OCI-LY1 (cell line): ENCODE data around the gene CHD5.

Source experiments
- H2AFZ ChIP-seq: fragments of 200-600 bp; sonication (generic), shearing (Covaris generic); 2 replicates; pipeline ENCODE4 v1.6.0; 2014; ENCODE audit warnings: antibody characterized with exemption, mild to moderate bottlenecking, low read length
- H3F3A ChIP-seq: fragments of 200-600 bp; sonication (generic), shearing (Covaris generic); 2 replicates; pipeline ENCODE4 v1.6.0; 2014; ENCODE audit warnings: mild to moderate bottlenecking, antibody characterized with exemption, low read length, moderate library complexity; ENCODE audit not compliant: insufficient read depth
- H3K27ac ChIP-seq: fragments of 200-600 bp; sonication (generic); 2 replicates; pipeline ENCODE4 v1.5.1; 2014; ENCODE audit warnings: low read length, mixed run types, mild to moderate bottlenecking, low read depth; ENCODE audit not compliant: poor library complexity, severe bottlenecking
- H3K27me3 ChIP-seq: fragments of 200-600 bp; sonication (generic); 2 replicates; pipeline ENCODE4 v1.6.0; 2014; ENCODE audit warnings: antibody characterized with exemption, mild to moderate bottlenecking, low read length, moderate library complexity; ENCODE audit not compliant: insufficient read depth
- H3K36me3 ChIP-seq: fragments of 200-600 bp; sonication (generic); 2 replicates; pipeline ENCODE4 v1.6.1; 2014; ENCODE audit warnings: mild to moderate bottlenecking, antibody characterized with exemption, low read length, moderate library complexity, mixed read lengths; ENCODE audit not compliant: insufficient read depth
- H3K4me1 ChIP-seq: fragments of 200-600 bp; sonication (generic); 2 replicates; pipeline ENCODE4 v1.5.1; 2014; ENCODE audit warnings: mild to moderate bottlenecking, low read length, moderate library complexity; ENCODE audit not compliant: insufficient read depth, severe bottlenecking
- H3K4me2 ChIP-seq: fragments of 200-600 bp; sonication (generic), shearing (Covaris generic); 2 replicates; pipeline ENCODE4 v1.6.1; 2014; ENCODE audit warnings: low read length
- H3K4me3 ChIP-seq: fragments of 200-600 bp; sonication (generic); 2 replicates; pipeline ENCODE4 v1.5.1; 2014; ENCODE audit warnings: low read length, low read depth, mild to moderate bottlenecking, mixed read lengths; ENCODE audit not compliant: poor library complexity, severe bottlenecking
- H3K79me2 ChIP-seq: fragments of 200-600 bp; shearing (Covaris generic); 2 replicates; pipeline ENCODE4 v1.6.1; 2016; ENCODE audit warnings: mixed run types, low read length, mixed read lengths; ENCODE audit not compliant: insufficient read depth
- H3K9ac ChIP-seq: fragments of 200-600 bp; sonication (generic), shearing (Covaris generic); 2 replicates; pipeline ENCODE4 v1.6.1; 2014; ENCODE audit warnings: mild to moderate bottlenecking, low read length, mixed read lengths
- H3K9me2 ChIP-seq: fragments of 200-600 bp; sonication (generic), shearing (Covaris generic); 2 replicates; pipeline ENCODE4 v1.6.1; 2014; ENCODE audit warnings: low read depth, mild to moderate bottlenecking, low read length, mixed read lengths
- H3K9me3 ChIP-seq: fragments of 200-600 bp; shearing (Covaris generic); 2 replicates; pipeline ENCODE4 v1.6.1; 2014; ENCODE audit warnings: low read length, mixed read lengths
- H4K20me1 ChIP-seq: fragments of 200-600 bp; sonication (generic), shearing (Covaris generic); 2 replicates; pipeline ENCODE4 v1.6.0; 2016; ENCODE audit warnings: mild to moderate bottlenecking, low read length; ENCODE audit not compliant: insufficient read depth
- EZH2 ChIP-seq: fragments of 200-600 bp; sonication (generic), shearing (Covaris generic); IDR thresholded peaks from 2 replicates; pipeline ENCODE4 v1.8.0; 2017; ENCODE audit warnings: borderline replicate concordance, mixed run types, mild to moderate bottlenecking, antibody characterized with exemption, low read length, moderate library complexity, mixed read lengths
- TF ChIP-seq, protein P1 (sequence below): fragments of 200-600 bp; sonication (generic), shearing (Covaris generic); IDR thresholded peaks from 2 replicates; pipeline ENCODE4 v1.5.1; 2017; ENCODE audit warnings: mild to moderate bottlenecking, antibody characterized with exemption, low read length, moderate library complexity, mixed read lengths

Gene CHD5

DNA sequence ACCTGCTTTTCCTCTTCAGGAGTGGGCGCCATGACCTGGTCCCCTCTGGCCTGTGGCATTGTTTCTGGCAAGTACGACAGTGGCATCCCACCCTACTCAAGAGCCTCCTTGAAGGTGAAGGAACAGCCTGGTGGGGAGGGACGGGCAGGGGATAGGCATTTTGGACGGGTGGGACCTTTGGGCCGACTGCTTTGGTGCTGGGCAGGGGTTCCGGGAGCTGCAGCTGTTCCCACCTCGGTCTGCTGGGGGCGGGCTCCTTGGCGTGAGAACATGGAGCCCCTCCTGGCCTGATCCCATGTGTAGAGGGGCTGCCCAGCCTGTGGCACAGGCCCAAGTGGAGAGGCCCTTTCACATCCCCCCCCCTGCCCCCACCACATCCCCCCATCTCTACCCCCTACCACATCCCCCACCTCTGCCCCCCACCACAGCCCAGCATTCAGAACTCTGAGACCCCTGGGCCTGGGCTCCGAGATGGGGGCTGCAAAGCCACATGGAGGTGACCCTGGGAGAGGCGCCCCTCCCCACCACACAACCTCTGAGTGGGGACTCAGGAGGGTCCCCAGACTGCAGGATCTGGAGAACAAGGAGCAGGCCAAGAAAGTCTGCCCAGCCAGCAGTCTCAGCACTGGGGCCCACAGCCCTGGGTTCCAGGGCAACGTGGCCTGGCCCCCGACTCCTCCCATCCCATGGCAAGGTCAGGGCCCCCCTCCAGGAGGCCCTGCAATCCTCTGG is 84.4 kb downstream of the CHD5 start:
- no peaks in the 10 kb centered on the region for H4K20me1 ChIP-seq

DNA sequence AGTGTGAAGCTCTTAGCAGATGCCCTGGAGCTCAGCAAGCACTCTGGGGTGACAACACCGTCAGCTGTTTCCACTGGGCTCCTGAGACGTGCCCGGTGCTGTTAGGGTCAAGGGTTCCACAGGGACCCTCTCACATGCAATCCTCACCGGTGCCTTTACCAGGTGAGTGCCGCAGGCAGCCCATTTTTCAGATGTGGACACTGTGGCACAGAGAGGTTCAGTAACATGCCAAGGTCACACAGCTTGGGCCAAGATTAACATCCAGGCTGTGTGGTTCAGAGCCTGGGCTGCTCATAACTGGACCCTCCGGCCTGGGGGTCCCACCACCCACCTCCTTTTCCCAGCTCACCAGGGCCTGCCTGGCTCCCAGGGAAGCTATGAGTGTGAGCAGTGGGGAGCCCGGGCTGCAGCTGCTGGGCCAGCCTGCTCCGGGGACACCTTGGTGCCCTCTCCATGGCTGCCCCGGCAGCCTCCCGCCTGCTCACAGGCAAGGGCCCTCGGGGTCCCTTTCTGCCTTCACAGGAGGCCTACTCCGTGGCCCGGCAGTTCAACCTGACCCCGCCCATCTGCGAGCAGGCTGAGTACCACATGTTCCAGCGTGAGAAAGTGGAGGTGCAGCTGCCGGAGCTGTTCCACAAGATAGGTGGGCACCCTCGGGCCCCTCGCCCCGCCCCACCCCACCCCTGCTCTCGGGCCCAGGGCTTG is 85.2 kb downstream of the CHD5 start:
- H3K79me2 ChIP-seq = no peaks in the 10 kb centered on the region
- H3K9ac ChIP-seq = no peak overlapping the region
- TF ChIP-seq, protein P1, sequence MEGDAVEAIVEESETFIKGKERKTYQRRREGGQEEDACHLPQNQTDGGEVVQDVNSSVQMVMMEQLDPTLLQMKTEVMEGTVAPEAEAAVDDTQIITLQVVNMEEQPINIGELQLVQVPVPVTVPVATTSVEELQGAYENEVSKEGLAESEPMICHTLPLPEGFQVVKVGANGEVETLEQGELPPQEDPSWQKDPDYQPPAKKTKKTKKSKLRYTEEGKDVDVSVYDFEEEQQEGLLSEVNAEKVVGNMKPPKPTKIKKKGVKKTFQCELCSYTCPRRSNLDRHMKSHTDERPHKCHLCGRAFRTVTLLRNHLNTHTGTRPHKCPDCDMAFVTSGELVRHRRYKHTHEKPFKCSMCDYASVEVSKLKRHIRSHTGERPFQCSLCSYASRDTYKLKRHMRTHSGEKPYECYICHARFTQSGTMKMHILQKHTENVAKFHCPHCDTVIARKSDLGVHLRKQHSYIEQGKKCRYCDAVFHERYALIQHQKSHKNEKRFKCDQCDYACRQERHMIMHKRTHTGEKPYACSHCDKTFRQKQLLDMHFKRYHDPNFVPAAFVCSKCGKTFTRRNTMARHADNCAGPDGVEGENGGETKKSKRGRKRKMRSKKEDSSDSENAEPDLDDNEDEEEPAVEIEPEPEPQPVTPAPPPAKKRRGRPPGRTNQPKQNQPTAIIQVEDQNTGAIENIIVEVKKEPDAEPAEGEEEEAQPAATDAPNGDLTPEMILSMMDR = no peak
- no peak for TF ChIP-seq EZH2
- H3K27me3 ChIP-seq = no peaks in the 10 kb centered on the region
- no peaks in the 10 kb centered on the region for H3K9me2 ChIP-seq
- H2AFZ ChIP-seq = no peak overlapping the region
- no peaks in the 10 kb centered on the region for H3K4me1 ChIP-seq
- no peaks in the 10 kb centered on the region for H3K9me3 ChIP-seq
- no peak overlapping the region for H3K4me3 ChIP-seq
- H3K27ac ChIP-seq = no peak overlapping the region
- H4K20me1 ChIP-seq = no peaks in the 10 kb centered on the region
- no peaks in the 10 kb centered on the region for H3F3A ChIP-seq
- H3K36me3 ChIP-seq = peaks cover 39% of the 10 kb centered on the region; the same call in 1 of the 2 replicates
- H3K4me2 ChIP-seq = no peak overlapping the region

More for the DNA sequence above, 84.4 kb downstream of the CHD5 start:
- H2AFZ ChIP-seq = no peak overlapping the region
- H3K79me2 ChIP-seq = no peaks in the 10 kb centered on the region
- no peak overlapping the region for H3K9ac ChIP-seq
- H3K4me1 ChIP-seq = no peaks in the 10 kb centered on the region
- H3K27ac ChIP-seq = no peak overlapping the region
- H3K36me3 ChIP-seq = peaks cover 35% of the 10 kb centered on the region; the same call in 1 of the 2 replicates
- H3F3A ChIP-seq = no peaks in the 10 kb centered on the region
- no peaks in the 10 kb centered on the region for H3K9me2 ChIP-seq
- H3K4me3 ChIP-seq = no peak overlapping the region
- H3K4me2 ChIP-seq = no peak overlapping the region
- H3K9me3 ChIP-seq = no peaks in the 10 kb centered on the region
- no peaks in the 10 kb centered on the region for H3K27me3 ChIP-seq
- no peak for TF ChIP-seq EZH2
- TF ChIP-seq, protein P1 = no peak

DNA sequence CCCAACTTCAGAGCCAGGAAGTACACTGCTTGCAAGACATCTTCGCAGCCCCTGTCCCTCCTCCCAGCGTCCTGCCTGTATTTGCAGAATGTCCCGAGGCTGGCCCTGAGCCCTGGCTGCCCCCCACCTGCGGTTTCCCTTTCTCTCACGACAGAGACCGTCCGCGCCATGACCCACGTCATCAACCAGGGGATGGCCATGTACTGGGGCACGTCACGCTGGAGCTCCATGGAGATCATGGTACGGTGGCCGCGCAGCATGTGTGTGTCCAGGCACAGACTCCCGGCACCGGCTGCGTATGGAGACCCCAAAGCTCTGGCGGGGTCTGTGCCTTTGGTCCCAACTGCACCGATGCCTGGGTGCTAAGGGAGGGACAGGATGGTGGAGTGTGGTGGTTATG is 85.9 kb downstream of the CHD5 start:
- H4K20me1 ChIP-seq = no peaks in the 10 kb centered on the region
- TF ChIP-seq, protein P1 = no peak
- TF ChIP-seq EZH2 = no peak
- no peaks in the 10 kb centered on the region for H3F3A ChIP-seq
- H3K4me1 ChIP-seq = no peaks in the 10 kb centered on the region
- H3K79me2 ChIP-seq = no peaks in the 10 kb centered on the region
- H3K9me3 ChIP-seq = no peaks in the 10 kb centered on the region
- no peak overlapping the region for H3K4me2 ChIP-seq
- no peaks in the 10 kb centered on the region for H3K9me2 ChIP-seq
- H3K27me3 ChIP-seq = no peaks in the 10 kb centered on the region
- H3K4me3 ChIP-seq = no peak overlapping the region
- H3K9ac ChIP-seq = no peak overlapping the region
- H3K27ac ChIP-seq = no peak overlapping the region
- H3K36me3 ChIP-seq = peaks cover 37% of the 10 kb centered on the region; the same call in 1 of the 2 replicates
- no peak overlapping the region for H2AFZ ChIP-seq
